IPS-20b (cell line): ENCODE measurements around the gene EPC1.

Source experiments
- H3K27ac ChIP-seq: one replicate; pipeline ENCODE4 v1.5.1; 2013; ENCODE audit warnings: low read length
- H3K27me3 ChIP-seq: 2 replicates; pipeline ENCODE4 v1.6.1; 2013; ENCODE audit warnings: mild to moderate bottlenecking, low read length, inconsistent platforms; ENCODE audit not compliant: insufficient read depth
- H3K36me3 ChIP-seq: 2 replicates; pipeline ENCODE4 v1.6.1; 2013; ENCODE audit warnings: low read depth, mild to moderate bottlenecking, inconsistent platforms, low read length, moderate library complexity; ENCODE audit not compliant: insufficient read depth
- H3K4me1 ChIP-seq: 2 replicates; pipeline ENCODE4 v1.6.1; 2013; ENCODE audit warnings: mild to moderate bottlenecking, control low read depth, inconsistent platforms, low read length, moderate library complexity; ENCODE audit not compliant: insufficient read depth
- H3K4me3 ChIP-seq: 2 replicates; pipeline ENCODE4 v1.5.1; 2013; ENCODE audit warnings: mild to moderate bottlenecking, low read length, inconsistent platforms
- H3K9ac ChIP-seq: 2 replicates; pipeline ENCODE4 v1.6.1; 2013; ENCODE audit warnings: low read depth, mild to moderate bottlenecking, inconsistent platforms, low read length, moderate library complexity
- H3K9me3 ChIP-seq: 2 replicates; pipeline ENCODE4 v1.6.1; 2013; ENCODE audit warnings: mild to moderate bottlenecking, low read depth, low read length, inconsistent platforms; ENCODE audit not compliant: insufficient read depth

The EPC1 gene

GRCh38 chr10:32349199-32349585 lies 2.2 kb upstream of the EPC1 start:
- Histone ChIP-seq H3K27me3 (no peaks in the 10 kb centered on the region), H3K36me3 (peaks cover 8% of the 10 kb centered on the region; the same call in 1 of the 2 replicates), H3K9me3 (no peaks in the 10 kb centered on the region), H3K27ac (no peak overlapping the region), H3K9ac (no peak overlapping the region), H3K4me1 (peaks cover 13% of the 10 kb centered on the region), H3K4me3 (no peak overlapping the region)

- H3K27me3 ChIP-seq: no peaks in the 10 kb centered on the region
- no peak overlapping the region for H3K27ac ChIP-seq
- H3K4me1 ChIP-seq: peaks cover 13% of the 10 kb centered on the region
- no peaks in the 10 kb centered on the region for H3K9me3 ChIP-seq
- peaks cover 15% of the 10 kb centered on the region; the same call in 1 of the 2 replicates for H3K36me3 ChIP-seq
- peak overlapping the region; percentile 100; the same call in 1 of the 2 replicates for H3K9ac ChIP-seq
- peak overlapping the region; percentile 89 for H3K4me3 ChIP-seq
Observed at GRCh38 chr10:32348297-32349198, 1.6 kb upstream of the EPC1 start.

GRCh38 chr10:32347363-32348022 lies 535 bp upstream of the EPC1 start:
- H3K9ac ChIP-seq: peak overlapping the region; percentile 100; the same call in 1 of the 2 replicates
- H3K27ac ChIP-seq: peak overlapping the region; percentile 73
- peaks cover 17% of the 10 kb centered on the region; the same call in 1 of the 2 replicates for H3K36me3 ChIP-seq
- peak overlapping the region; percentile 89 for H3K4me3 ChIP-seq
- H3K27me3 ChIP-seq: no peaks in the 10 kb centered on the region
- H3K9me3 ChIP-seq: no peaks in the 10 kb centered on the region
- H3K4me1 ChIP-seq: peaks cover 15% of the 10 kb centered on the region

GRCh38 chr10:32346134-32346550 lies 816 bp downstream of the EPC1 start:
- Histone ChIP-seq H3K4me3 (peak overlapping the region; percentile 89), H3K9me3 (no peaks in the 10 kb centered on the region), H3K27ac (peak overlapping the region; percentile 100), H3K36me3 (peaks cover 17% of the 10 kb centered on the region; the same call in 1 of the 2 replicates), H3K27me3 (no peaks in the 10 kb centered on the region), H3K4me1 (peaks cover 19% of the 10 kb centered on the region), H3K9ac (peak overlapping the region; percentile 100)

GRCh38 chr10:32341596-32341995 lies 5.4 kb downstream of the EPC1 start:
- Histone ChIP-seq H3K9ac (no peak overlapping the region), H3K9me3 (no peaks in the 10 kb centered on the region), H3K36me3 (peaks cover 17% of the 10 kb centered on the region; the same call in 1 of the 2 replicates), H3K27ac (no peak overlapping the region), H3K4me3 (no peak overlapping the region), H3K27me3 (no peaks in the 10 kb centered on the region), H3K4me1 (peaks cover 13% of the 10 kb centered on the region; the same call in 1 of the 2 replicates)

GRCh38 chr10:32340596-32341180 lies 6.3 kb downstream of the EPC1 start:
- H3K27ac ChIP-seq: no peak overlapping the region
- no peaks in the 10 kb centered on the region for H3K27me3 ChIP-seq
- no peaks in the 10 kb centered on the region for H3K9me3 ChIP-seq
- peaks cover 17% of the 10 kb centered on the region; the same call in 1 of the 2 replicates for H3K36me3 ChIP-seq
- no peak overlapping the region for H3K9ac ChIP-seq
- no peak overlapping the region for H3K4me3 ChIP-seq
- peaks cover 13% of the 10 kb centered on the region; the same call in 1 of the 2 replicates for H3K4me1 ChIP-seq

- Histone ChIP-seq H3K9ac (no peak overlapping the region), H3K27me3 (no peaks in the 10 kb centered on the region), H3K36me3 (no peaks in the 10 kb centered on the region), H3K9me3 (no peaks in the 10 kb centered on the region), H3K27ac (no peak overlapping the region), H3K4me3 (no peak overlapping the region), H3K4me1 (peaks cover 12% of the 10 kb centered on the region; the same call in 1 of the 2 replicates)
Observed at GRCh38 chr10:32338262-32338661, 8.7 kb downstream of the EPC1 start.

GRCh38 chr10:32337350-32337749 lies 9.6 kb downstream of the EPC1 start:
- Histone ChIP-seq H3K9me3 (no peaks in the 10 kb centered on the region), H3K4me3 (no peak overlapping the region), H3K9ac (no peak overlapping the region), H3K4me1 (peaks cover 9% of the 10 kb centered on the region; the same call in 1 of the 2 replicates), H3K36me3 (no peaks in the 10 kb centered on the region), H3K27ac (no peak overlapping the region), H3K27me3 (no peaks in the 10 kb centered on the region)

GRCh38 chr10:32333849-32334248 lies 13.1 kb downstream of the EPC1 start:
- Histone ChIP-seq H3K4me3 (no peak overlapping the region), H3K4me1 (peaks cover 19% of the 10 kb centered on the region; the same call in 1 of the 2 replicates), H3K9ac (no peak overlapping the region; the same call in 1 of the 2 replicates), H3K36me3 (no peaks in the 10 kb centered on the region), H3K27me3 (no peaks in the 10 kb centered on the region), H3K27ac (no peak overlapping the region), H3K9me3 (no peaks in the 10 kb centered on the region)

- Histone ChIP-seq H3K9me3 (no peaks in the 10 kb centered on the region), H3K36me3 (no peaks in the 10 kb centered on the region), H3K27me3 (no peaks in the 10 kb centered on the region), H3K4me1 (peaks cover 25% of the 10 kb centered on the region; the same call in 1 of the 2 replicates), H3K27ac (no peak overlapping the region), H3K4me3 (no peak overlapping the region), H3K9ac (no peak overlapping the region)
Observed at GRCh38 chr10:32332299-32332750, 14.6 kb downstream of the EPC1 start.

- no peaks in the 10 kb centered on the region for H3K27me3 ChIP-seq
- no peaks in the 10 kb centered on the region for H3K9me3 ChIP-seq
- H3K27ac ChIP-seq: no peak overlapping the region
- no peak overlapping the region for H3K4me3 ChIP-seq
- peaks cover 32% of the 10 kb centered on the region; the same call in 1 of the 2 replicates for H3K4me1 ChIP-seq
- no peaks in the 10 kb centered on the region for H3K36me3 ChIP-seq
- H3K9ac ChIP-seq: no peak overlapping the region
Observed at GRCh38 chr10:32331606-32332005, 15.4 kb downstream of the EPC1 start.
